Choroid plexus epithelial cell (primary cell): ENCODE results near the gene LTB4R.
A peak's percentile ranks its signal among the peaks of the same experiment; 100 is the strongest.

Experiments used
- DNase-seq: peaks from one replicate; pipeline ENCODE4 v3.0.0-alpha.2; 2010; ENCODE audit warnings: low read depth
- H3K4me3 ChIP-seq: 2 replicates; pipeline ENCODE4 v1.5.1; 2011; ENCODE audit warnings: low read depth, mild to moderate bottlenecking, control low read depth, low read length, moderate library complexity
- CTCF ChIP-seq: conservative IDR thresholded peaks from 2 replicates; pipeline ENCODE4 v1.5.1; 2011; ENCODE audit warnings: low read depth, mild to moderate bottlenecking, control low read depth, inconsistent platforms, low read length, moderate library complexity

LTB4R gene

GRCh38 chr14:24338843-24339242 is 27.5 kb downstream of the LTB4R start:
- no peak for DNase-seq
- H3K4me3 ChIP-seq: no peak overlapping the region
- no peak for TF ChIP-seq CTCF

DNA sequence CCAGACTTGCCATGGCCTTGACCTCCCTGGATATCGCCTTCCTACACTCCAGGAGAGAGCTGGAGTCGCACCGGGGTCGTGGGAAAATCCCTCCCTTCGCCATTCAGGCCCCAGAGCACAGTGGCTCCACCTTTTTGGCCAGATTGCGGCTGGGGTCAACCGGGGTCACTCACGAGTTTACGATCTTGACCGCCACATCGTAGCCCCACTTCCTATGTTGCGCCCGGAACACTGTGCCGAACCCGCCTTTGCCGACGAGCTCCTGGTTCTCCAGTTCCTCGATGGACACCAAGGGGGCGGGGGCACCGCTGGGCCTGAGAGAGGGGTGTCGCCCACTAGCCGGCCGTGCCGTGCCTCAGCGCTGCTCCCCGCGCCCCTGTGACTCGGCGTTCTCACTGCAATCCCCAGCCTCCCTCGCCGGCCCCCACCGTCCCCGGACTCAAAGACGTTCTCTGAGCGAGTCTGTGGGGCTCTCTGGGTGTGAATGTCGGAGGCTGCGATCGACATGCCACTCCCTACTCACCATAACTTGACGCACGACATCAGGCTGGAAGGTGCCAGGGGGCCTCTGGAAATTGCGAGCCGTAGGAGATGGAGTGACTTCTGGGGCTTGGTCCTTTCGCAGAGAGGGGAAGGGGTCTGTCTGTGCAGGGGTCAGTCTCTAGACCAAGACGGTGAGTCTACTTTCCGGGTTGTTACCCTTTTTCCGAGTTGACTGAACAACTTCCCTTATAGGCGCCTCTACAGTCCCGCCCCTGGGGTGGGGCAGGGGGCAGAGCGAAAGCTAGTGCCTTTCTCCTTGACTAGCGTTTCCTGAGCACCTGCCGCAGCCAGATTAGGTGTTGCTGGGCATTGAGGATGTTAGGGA is 28.2 kb downstream of the LTB4R start, which contains the start of gene RIPK3:
Gene RIPK3, minus strand, starts transcription at position 708 of the 868 bp plus-strand sequence. Its CDS starts 165 bp downstream, at position 543.
- no peak for TF ChIP-seq CTCF
- peak within 1 kb of the TSS; percentile 20 for H3K4me3 ChIP-seq
- no peak for DNase-seq

DNA sequence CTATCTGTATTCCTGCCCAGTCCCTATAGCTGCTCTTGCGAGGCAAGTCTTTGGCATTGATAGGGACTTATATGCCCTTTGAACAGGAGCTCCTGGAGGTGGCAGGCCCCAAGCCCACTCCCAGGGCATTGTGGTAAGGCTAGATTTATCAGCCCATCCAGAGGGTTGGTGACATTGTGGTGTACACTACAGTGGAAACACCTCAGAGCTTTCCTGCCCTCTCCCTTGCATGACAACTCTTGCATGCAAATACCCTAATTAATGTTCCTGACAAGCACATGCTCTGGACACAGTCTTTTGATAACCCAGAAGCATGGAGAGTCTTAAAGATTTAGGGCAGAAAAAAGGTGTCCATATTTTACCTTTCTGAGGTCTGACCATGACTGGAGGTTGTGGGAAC is 29.3 kb downstream of the LTB4R start:
- H3K4me3 ChIP-seq: no peak overlapping the region
- TF ChIP-seq CTCF: no peak
- DNase-seq: no peak

GRCh38 chr14:24342889-24343288 is 31.6 kb downstream of the LTB4R start:
- TF ChIP-seq CTCF: no peak
- no peak for DNase-seq
- no peak overlapping the region for H3K4me3 ChIP-seq

GRCh38 chr14:24343795-24344660 is 32.7 kb downstream of the LTB4R start:
- TF ChIP-seq CTCF: no peak
- no peak overlapping the region for H3K4me3 ChIP-seq
- no peak for DNase-seq

GRCh38 chr14:24347134-24347533 is 35.8 kb downstream of the LTB4R start:
- no peak for DNase-seq
- no peak overlapping the region for H3K4me3 ChIP-seq
- TF ChIP-seq CTCF: no peak
